AG09309 (cell line): ENCODE measurements around the gene SEMA4G.

Experiments
- DNase-seq: peaks from one replicate; pipeline ENCODE4 v3.0.0-alpha.2; 2010; ENCODE audit warnings: low read depth
- H3K4me3 ChIP-seq: 2 replicates; pipeline ENCODE4 v1.5.1; 2011; ENCODE audit warnings: mild to moderate bottlenecking, low read depth, low read length, moderate library complexity; ENCODE audit not compliant: control insufficient read depth
- CTCF ChIP-seq: IDR thresholded peaks from 2 replicates; pipeline ENCODE4 v1.5.1; 2011; ENCODE audit warnings: mild to moderate bottlenecking, low read depth, low read length, inconsistent platforms; ENCODE audit not compliant: insufficient read depth, control insufficient read depth; ENCODE audit errors: missing control alignments

SEMA4G gene

DNA sequence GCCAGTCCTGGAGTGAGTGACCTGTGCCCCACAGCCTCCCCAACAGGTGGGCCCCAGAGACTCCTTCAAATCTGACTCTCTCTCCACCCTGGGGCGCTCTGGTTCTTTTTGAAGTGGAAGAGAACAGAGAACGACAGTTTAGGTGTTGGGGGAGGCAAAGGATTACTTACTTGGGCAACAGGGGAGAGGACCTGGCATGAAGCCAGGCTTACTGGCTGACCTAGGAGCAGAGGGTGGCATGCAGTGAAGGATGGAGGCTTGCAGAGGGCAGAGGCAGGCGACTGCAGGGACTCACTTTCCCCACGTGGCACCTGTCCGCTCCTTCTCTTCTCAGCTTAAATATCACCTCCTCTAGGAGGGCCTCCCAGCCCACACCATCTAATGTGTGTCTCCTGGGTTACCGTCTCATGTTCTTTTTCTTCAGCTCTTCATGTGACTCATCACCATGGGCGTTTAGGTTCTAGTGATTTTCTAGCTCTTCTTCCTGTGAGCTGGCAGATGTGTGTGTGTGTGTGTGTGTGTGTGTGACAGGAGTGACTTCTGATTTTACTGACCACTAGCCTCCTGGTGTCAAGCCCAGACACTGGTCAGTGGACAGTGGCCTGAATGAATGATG, 45.8 kb downstream of the SEMA4G start:
- no peak overlapping the region for H3K4me3 ChIP-seq
- DNase-seq = peak; percentile 85
- TF ChIP-seq CTCF = no peak

GRCh38 chr10:101015582-101015973, 46.3 kb downstream of the SEMA4G start:
- H3K4me3 ChIP-seq = no peak overlapping the region
- DNase-seq = no peak
- no peak for TF ChIP-seq CTCF

DNA sequence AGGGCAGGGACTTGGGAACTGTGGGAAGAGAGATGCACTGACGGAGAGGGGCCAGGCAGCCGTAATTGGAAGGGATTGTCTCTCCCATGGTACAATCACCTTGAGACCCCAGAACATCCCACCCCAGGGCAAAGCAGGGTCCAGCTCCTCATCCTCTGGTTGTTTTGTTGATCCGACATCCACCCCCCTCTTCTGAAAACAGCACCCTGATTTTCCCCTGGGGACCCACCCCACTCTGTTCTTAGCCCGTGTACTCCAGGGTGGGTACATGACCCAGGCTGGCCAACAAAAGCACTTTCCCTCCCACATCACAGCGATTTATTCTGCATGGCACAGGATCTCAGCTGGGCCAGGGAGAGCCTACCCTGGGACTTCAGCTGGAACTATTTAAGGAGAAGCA, 47.5 kb downstream of the SEMA4G start:
- no peak overlapping the region for H3K4me3 ChIP-seq
- no peak for DNase-seq
- no peak for TF ChIP-seq CTCF

- DNase-seq = no peak
- H3K4me3 ChIP-seq = no peak overlapping the region
Observed at GRCh38 chr10:101018118-101018599, 48.9 kb downstream of the SEMA4G start.

DNA sequence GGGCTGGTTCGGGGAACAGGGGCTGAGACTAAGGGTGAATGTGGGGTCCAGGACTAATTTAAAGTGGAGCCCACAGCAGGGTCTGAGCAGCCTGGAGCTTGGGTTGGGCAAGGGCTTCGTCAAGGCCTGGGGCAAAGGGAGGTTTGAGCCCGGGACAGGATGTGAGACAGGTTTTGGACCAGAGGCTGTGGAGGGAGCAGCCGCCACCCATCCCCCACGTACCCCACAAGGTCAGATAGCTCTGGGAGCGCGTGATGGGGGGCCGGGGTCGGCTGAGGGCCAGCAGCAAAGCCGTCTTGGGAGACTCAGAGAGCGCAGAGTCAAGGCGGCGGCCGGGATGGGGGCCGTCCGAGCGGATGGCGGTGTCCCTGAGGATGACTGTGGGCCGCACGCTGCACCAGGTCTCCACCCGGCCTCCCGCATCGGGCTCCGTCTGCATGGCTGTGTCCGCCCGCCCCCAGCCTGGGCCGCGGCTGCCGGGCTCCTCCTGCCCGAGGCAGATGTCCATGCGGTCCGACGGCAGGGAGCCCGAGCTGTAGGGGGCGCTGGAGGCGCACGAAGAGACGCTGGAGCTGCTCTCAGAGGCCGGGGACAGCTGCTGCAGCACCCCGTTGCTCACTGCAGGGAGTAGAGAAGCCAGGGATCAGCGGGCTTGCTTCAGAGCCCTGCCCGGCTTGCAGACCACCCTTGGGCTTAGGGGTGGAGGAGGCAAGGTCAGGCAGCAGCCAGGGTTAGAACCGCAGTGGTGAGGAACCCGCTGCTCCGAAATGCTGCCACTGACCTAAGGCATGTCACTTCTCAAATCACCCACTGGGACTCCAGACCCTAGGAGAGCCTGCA, 49.5 kb downstream of the SEMA4G start:
- H3K4me3 ChIP-seq = no peak overlapping the region
- peak; percentile 87 for TF ChIP-seq CTCF
- DNase-seq = no peak

More at GRCh38 chr10:101018118-101018599, 48.9 kb downstream of the SEMA4G start:
- TF ChIP-seq CTCF = no peak
